GM19351 (cell line): ENCODE data around the gene SLC11A2.
A peak's percentile ranks its signal among the peaks of the same experiment; 100 is the strongest.

ENCODE experiments used
- ATAC-seq: cut with Tn5 transposase; IDR thresholded peaks from one replicate; pipeline ENCODE4 v1.9.1; 2021; ENCODE audit warnings: mild to moderate bottlenecking, moderate library complexity; ENCODE audit not compliant: unreplicated experiment

Gene SLC11A2

GRCh38 chr12:51025836-51026638 is at the start of gene SLC11A2:
SLC11A2 (minus strand) TSS chr12:51026384; CDS start chr12:51010728, 15,656 bp downstream.
- peak; percentile 91 for ATAC-seq

GRCh38 chr12:51075390-51075789 is 49.2 kb upstream of the SLC11A2 start:
- ATAC-seq, result no peak

- no peak for ATAC-seq
Observed at GRCh38 chr12:51071663-51072062, 45.5 kb upstream of the SLC11A2 start.

- ATAC-seq, result no peak
Observed at GRCh38 chr12:51070004-51070403, 43.8 kb upstream of the SLC11A2 start.

GRCh38 chr12:51067771-51068170 is 41.6 kb upstream of the SLC11A2 start:
- ATAC-seq, result no peak

GRCh38 chr12:51067229-51067628 is 41.0 kb upstream of the SLC11A2 start:
- no peak for ATAC-seq

GRCh38 chr12:51065530-51065929 is 39.3 kb upstream of the SLC11A2 start:
- no peak for ATAC-seq

- ATAC-seq, result no peak
Observed at GRCh38 chr12:51062631-51063397, 36.6 kb upstream of the SLC11A2 start.

GRCh38 chr12:51059086-51059485 is 32.9 kb upstream of the SLC11A2 start:
- ATAC-seq, result no peak

GRCh38 chr12:51056242-51056641 is 30.1 kb upstream of the SLC11A2 start:
- ATAC-seq, result no peak

- ATAC-seq, result no peak
Observed at GRCh38 chr12:51055060-51055459, 28.9 kb upstream of the SLC11A2 start.

GRCh38 chr12:51051787-51052186 is 25.6 kb upstream of the SLC11A2 start:
- no peak for ATAC-seq

- no peak for ATAC-seq
Observed at GRCh38 chr12:51049525-51049924, 23.3 kb upstream of the SLC11A2 start.

- ATAC-seq, result no peak
Observed at GRCh38 chr12:51048661-51049251, 22.6 kb upstream of the SLC11A2 start.

GRCh38 chr12:51047655-51048540 is 21.7 kb upstream of the SLC11A2 start, which contains the start of gene LETMD1:
LETMD1 (plus strand) TSS chr12:51048327; CDS start chr12:51048357, 30 bp downstream.
- peak; percentile 94 for ATAC-seq

- ATAC-seq, result no peak
Observed at GRCh38 chr12:51036279-51036678, 10.1 kb upstream of the SLC11A2 start.

GRCh38 chr12:51033457-51034089 is 7.4 kb upstream of the SLC11A2 start:
- no peak for ATAC-seq

GRCh38 chr12:51033048-51033447 is 6.9 kb upstream of the SLC11A2 start:
- ATAC-seq, result no peak

- no peak for ATAC-seq
Observed at GRCh38 chr12:51028813-51029150, 2.6 kb upstream of the SLC11A2 start.

GRCh38 chr12:51028126-51028812 is 2.1 kb upstream of the SLC11A2 start:
- no peak for ATAC-seq
